ENCODE data around the gene DMD.

DMD gene

GRCh38 chrX:31702222-31702621, 1509.1 kb downstream of the DMD start:
- no peak for DNase-seq (ENCODE audit: low read depth)

GRCh38 chrX:31697294-31697916, 1513.9 kb downstream of the DMD start:
- DNase-seq (ENCODE audit: low read depth) = no peak

GRCh38 chrX:31679861-31680260, 1531.5 kb downstream of the DMD start:
- DNase-seq (ENCODE audit: low read depth) = no peak

GRCh38 chrX:31670245-31670644, 1541.1 kb downstream of the DMD start:
- DNase-seq (ENCODE audit: low read depth) = no peak

GRCh38 chrX:31665454-31665853, 1545.9 kb downstream of the DMD start:
- DNase-seq (ENCODE audit: low read depth) = no peak

- no peak for DNase-seq (ENCODE audit: low read depth)
These were observed 1548.2 kb downstream of the DMD start for GRCh38 chrX:31663172-31663571.

- no peak for DNase-seq (ENCODE audit: low read depth)
These were observed 1550.0 kb downstream of the DMD start for GRCh38 chrX:31661280-31661810.

GRCh38 chrX:31658360-31658759, 1553.0 kb downstream of the DMD start:
- no peak for DNase-seq (ENCODE audit: low read depth)

GRCh38 chrX:31656013-31656412, 1555.3 kb downstream of the DMD start:
- DNase-seq (ENCODE audit: low read depth) = no peak

GRCh38 chrX:31653422-31653821, 1557.9 kb downstream of the DMD start:
- DNase-seq (ENCODE audit: low read depth) = no peak

- no peak for DNase-seq (ENCODE audit: low read depth)
These were observed 1558.7 kb downstream of the DMD start for GRCh38 chrX:31652650-31653049.

- DNase-seq (ENCODE audit: low read depth) = no peak
These were observed 1562.1 kb downstream of the DMD start for GRCh38 chrX:31649201-31649600.

GRCh38 chrX:31633349-31633748, 1578.0 kb downstream of the DMD start:
- DNase-seq (ENCODE audit: low read depth) = no peak

GRCh38 chrX:31629195-31629594, 1582.2 kb downstream of the DMD start:
- no peak for DNase-seq (ENCODE audit: low read depth)

GRCh38 chrX:31609130-31609529, 1602.2 kb downstream of the DMD start:
- DNase-seq (ENCODE audit: low read depth) = no peak

- no peak for DNase-seq (ENCODE audit: low read depth)
These were observed 1602.7 kb downstream of the DMD start for GRCh38 chrX:31608638-31609037.

- no peak for DNase-seq (ENCODE audit: low read depth)
These were observed 1604.6 kb downstream of the DMD start for GRCh38 chrX:31606771-31607170.

GRCh38 chrX:31604629-31605221, 1606.6 kb downstream of the DMD start:
- no peak for DNase-seq (ENCODE audit: low read depth)

- DNase-seq (ENCODE audit: low read depth) = no peak
These were observed 1607.8 kb downstream of the DMD start for GRCh38 chrX:31603411-31604120.

- DNase-seq (ENCODE audit: low read depth) = no peak
These were observed 1610.5 kb downstream of the DMD start for GRCh38 chrX:31600823-31601222.

GRCh38 chrX:31593353-31593752, 1618.0 kb downstream of the DMD start:
- DNase-seq (ENCODE audit: low read depth) = no peak

GRCh38 chrX:31591355-31591754, 1620.0 kb downstream of the DMD start:
- no peak for DNase-seq (ENCODE audit: low read depth)

- DNase-seq (ENCODE audit: low read depth) = no peak
These were observed 1620.7 kb downstream of the DMD start for GRCh38 chrX:31590581-31591114.
